AG20443 (cell line): ENCODE data around the gene TRDMT1.

Experiments
- DNase-seq: peaks from one replicate; pipeline ENCODE4 v3.0.0; 2012; ENCODE audit warnings: low spot score, mixed read lengths

The TRDMT1 gene

GRCh38 chr10:17098012-17098411 is 103.5 kb downstream of the TRDMT1 start:
- no peak for DNase-seq
